Neural progenitor cell (in vitro differentiated cells): ENCODE data around the gene PLA2G15. TPM values are rescaled to one million over a fixed set of nuclear protein-coding genes. Genes with fewer than 3 reads are reported as not detected.

Source experiments
- DNase-seq: peaks from one replicate; pipeline ENCODE4 v3.0.0-alpha.2; 2016; ENCODE audit warnings: low spot score
- H2AFZ ChIP-seq: fragments of 200-600 bp; sonication (generic); replicated peaks from 2 replicates; pipeline ENCODE4 v1.6.1; 2016; ENCODE audit warnings: antibody characterized with exemption
- H3F3A ChIP-seq: fragments of 200-600 bp; sonication (generic); 2 replicates; pipeline ENCODE4 v1.6.1; 2016; ENCODE audit warnings: antibody characterized with exemption, low read depth
- H3K27ac ChIP-seq: fragments of 200-600 bp; sonication (generic); 2 replicates; pipeline ENCODE4 v1.5.1; 2016; ENCODE audit warnings: mild to moderate bottlenecking
- H3K27me3 ChIP-seq: fragments of 200-600 bp; sonication (generic); 2 replicates; pipeline ENCODE4 v1.6.1; 2016; ENCODE audit warnings: mild to moderate bottlenecking, moderate library complexity
- H3K36me3 ChIP-seq: fragments of 200-600 bp; sonication (generic); 2 replicates; pipeline ENCODE4 v1.5.1; 2016
- H3K4me1 ChIP-seq: fragments of 200-600 bp; sonication (generic); 2 replicates; pipeline ENCODE4 v1.6.1; 2016; ENCODE audit warnings: mixed run types
- H3K4me2 ChIP-seq: fragments of 200-600 bp; sonication (generic); 2 replicates; pipeline ENCODE4 v1.6.1; 2016
- H3K4me3 ChIP-seq: fragments of 200-600 bp; sonication (generic); 2 replicates; pipeline ENCODE4 v1.5.1; 2016
- H3K79me2 ChIP-seq: fragments of 200-600 bp; sonication (generic); 2 replicates; pipeline ENCODE4 v1.6.1; 2016; ENCODE audit warnings: low read depth
- H3K9ac ChIP-seq: fragments of 200-600 bp; sonication (generic); 2 replicates; pipeline ENCODE4 v1.6.1; 2016
- H3K9me3 ChIP-seq: fragments of 200-600 bp; sonication (generic); 2 replicates; pipeline ENCODE4 v1.5.1; 2016; ENCODE audit warnings: low read depth
- H4K20me1 ChIP-seq: fragments of 200-600 bp; sonication (generic); 2 replicates; pipeline ENCODE4 v1.6.1; 2016; ENCODE audit warnings: low read depth
- H3K27ac Mint-ChIP-seq: 3 replicates; pipeline ENCODE4 v1.8.0; 2021; ENCODE audit warnings: mixed read lengths
- H3K27me3 Mint-ChIP-seq: 2 replicates; pipeline ENCODE4 v1.8.0; 2022; ENCODE audit warnings: low read depth, mild to moderate bottlenecking, inconsistent platforms, moderate library complexity, mixed read lengths; ENCODE audit not compliant: insufficient read depth
- H3K36me3 Mint-ChIP-seq: 3 replicates; pipeline ENCODE4 v1.8.0; 2021; ENCODE audit warnings: mixed read lengths
- H3K4me1 Mint-ChIP-seq: 3 replicates; pipeline ENCODE4 v1.8.0; 2021; ENCODE audit warnings: mixed read lengths
- H3K4me3 Mint-ChIP-seq: 3 replicates; pipeline ENCODE4 v1.8.0; 2021; ENCODE audit warnings: mild to moderate bottlenecking, moderate library complexity, mixed read lengths
- H3K9me3 Mint-ChIP-seq: 3 replicates; pipeline ENCODE4 v1.8.0; 2020; ENCODE audit warnings: mixed read lengths
- CTCF ChIP-seq: fragments of 200-600 bp; sonication (generic); IDR thresholded peaks from 2 replicates; pipeline ENCODE4 v1.5.1; 2017; ENCODE audit warnings: antibody characterized with exemption, mild to moderate bottlenecking
- EZH2 ChIP-seq: fragments of 200-600 bp; sonication (generic); IDR thresholded peaks from 2 replicates; pipeline ENCODE4 v1.6.1; 2017; ENCODE audit warnings: antibody characterized with exemption, mild to moderate bottlenecking, moderate library complexity
- EZH2phosphoT487 ChIP-seq: fragments of 200-600 bp; sonication (generic); IDR thresholded peaks from 2 replicates; pipeline ENCODE4 v1.6.1; 2017; ENCODE audit warnings: antibody characterized with exemption
- total RNA-seq: library from RNA; depleted of rRNA; stranded (reverse); fragments of >200 nt; gene quantifications from 2 replicates; pipeline ENCODE4 v1.2.3, GENCODE V29; 2015; ENCODE audit warnings: low replicate concordance

PLA2G15 gene
- total RNA-seq, 1 donor from 2014 or later, result 3.8 TPM

GRCh38 chr16:68296693-68297092 is 51.5 kb downstream of the PLA2G15 start:
- Histone ChIP-seq H3K36me3 (no peaks in the 10 kb centered on the region), H3K4me3 (no peak overlapping the region), H3K79me2 (no peaks in the 10 kb centered on the region), H3K27ac (peak overlapping the region; percentile 44), H3K9me3 (no peaks in the 10 kb centered on the region), H3K9ac (no peak overlapping the region), H3F3A (peaks cover 8% of the 10 kb centered on the region), H3K4me1 (no peaks in the 10 kb centered on the region), H2AFZ (no peak overlapping the region), H3K4me2 (no peak overlapping the region), H4K20me1 (peaks cover 11% of the 10 kb centered on the region), H3K27me3 (no peaks in the 10 kb centered on the region)
- no peak for DNase-seq
- peaks cover 16% of the 10 kb centered on the region for H3K36me3 Mint-ChIP-seq
- peaks cover 19% of the 10 kb centered on the region for H3K4me1 Mint-ChIP-seq
- H3K27ac Mint-ChIP-seq, result no peak overlapping the region
- H3K4me3 Mint-ChIP-seq, result no peak overlapping the region
- H3K9me3 Mint-ChIP-seq, result no peaks in the 10 kb centered on the region
- H3K27me3 Mint-ChIP-seq, result no peaks in the 10 kb centered on the region
- no peak for TF ChIP-seq CTCF
- TF ChIP-seq EZH2phosphoT487, result no peak
- TF ChIP-seq EZH2, result no peak

GRCh38 chr16:68297908-68298307 is 52.7 kb downstream of the PLA2G15 start:
- Histone ChIP-seq H2AFZ (no peak overlapping the region), H3F3A (peaks cover 8% of the 10 kb centered on the region), H3K9me3 (no peaks in the 10 kb centered on the region), H3K9ac (no peak overlapping the region), H3K27ac (no peak overlapping the region), H3K36me3 (no peaks in the 10 kb centered on the region), H3K4me1 (no peaks in the 10 kb centered on the region), H3K4me2 (no peak overlapping the region), H3K4me3 (no peak overlapping the region), H3K79me2 (no peaks in the 10 kb centered on the region), H4K20me1 (peaks cover 11% of the 10 kb centered on the region), H3K27me3 (no peaks in the 10 kb centered on the region)
- TF ChIP-seq CTCF (no peak), EZH2 (no peak), EZH2phosphoT487 (no peak)
- Mint-ChIP-seq H3K4me3 (no peak overlapping the region), H3K27ac (no peak overlapping the region), H3K4me1 (peaks cover 19% of the 10 kb centered on the region), H3K9me3 (no peaks in the 10 kb centered on the region), H3K36me3 (peaks cover 19% of the 10 kb centered on the region), H3K27me3 (no peaks in the 10 kb centered on the region)
- DNase-seq, result no peak

- H3K27me3 Mint-ChIP-seq, result no peaks in the 10 kb centered on the region
- Histone ChIP-seq H3K79me2 (no peaks in the 10 kb centered on the region), H3K36me3 (no peaks in the 10 kb centered on the region), H3K27me3 (no peaks in the 10 kb centered on the region), H4K20me1 (peaks cover 11% of the 10 kb centered on the region), H3K4me2 (no peak overlapping the region), H2AFZ (no peak overlapping the region), H3K9me3 (no peaks in the 10 kb centered on the region), H3F3A (peaks cover 8% of the 10 kb centered on the region), H3K4me1 (no peaks in the 10 kb centered on the region), H3K27ac (no peak overlapping the region), H3K9ac (no peak overlapping the region), H3K4me3 (no peak overlapping the region)
- H3K4me3 Mint-ChIP-seq, result no peak overlapping the region
- TF ChIP-seq CTCF (no peak), EZH2 (no peak), EZH2phosphoT487 (no peak)
- peaks cover 19% of the 10 kb centered on the region for H3K4me1 Mint-ChIP-seq
- peaks cover 20% of the 10 kb centered on the region for H3K36me3 Mint-ChIP-seq
- H3K9me3 Mint-ChIP-seq, result no peaks in the 10 kb centered on the region
- no peak for DNase-seq
- no peak overlapping the region for H3K27ac Mint-ChIP-seq
Measured at GRCh38 chr16:68298312-68298711, 53.1 kb downstream of the PLA2G15 start.
